ENCODE data around the gene SNAPC2. TPM values are rescaled to one million over a fixed set of nuclear protein-coding genes. Genes with fewer than 3 reads are reported as not detected.

The SNAPC2 gene
- total and polyA plus RNA-seq, 4 donors: 7.6 to 32.1 (median 21.1) TPM

- H3K9me3 ChIP-seq (ENCODE audit: control insufficient read depth in 4 of 4, insufficient read depth in 3 of 4, low read length in 3 of 4): no peaks in the 10 kb centered on the region
- ATAC-seq (ENCODE audit: insufficient read depth, low FRiP score) (no peak), DNase-seq (peak; percentile 55 to 79 (median 70))
- WGBS, 2 donors: 9 to 59% methylated on average over 16 to 65 of the region's 65 CpGs
- TF ChIP-seq CTCF (IDR thresholded peaks at IDR 0.05; ENCODE audit: control extremely low read depth, extremely low read depth): no peak
- H3K27ac ChIP-seq (ENCODE audit: low read depth in 1 of 2, low read length in 1 of 2): no peak within 1 kb of the TSS
- peaks cover 0 to 26% (median 10%) of the 10 kb centered on the region in 4 donors for H3K36me3 ChIP-seq (ENCODE audit: control insufficient read depth in 4 of 4, insufficient read depth in 4 of 4, low read length in 4 of 4)
- peaks cover 0 to 28% (median 15%) of the 10 kb centered on the region in 5 donors for H3K4me1 ChIP-seq (ENCODE audit: control insufficient read depth in 5 of 5, insufficient read depth in 5 of 5, low read length in 5 of 5)
- no peak within 1 kb of the TSS for H3K4me3 ChIP-seq
- no peaks in the 10 kb centered on the region for H3K27me3 ChIP-seq (ENCODE audit: control insufficient read depth in 3 of 3, insufficient read depth in 3 of 3, low read length in 2 of 3)
- no peak within 1 kb of the TSS for H3K9ac ChIP-seq (ENCODE audit: insufficient read depth in 1 of 2, low read length in 2 of 2)
Measured at GRCh38 chr19:7926021-7926726, 6.0 kb downstream of the SNAPC2 start, which contains the start of gene CTXN1. CTXN1 (minus strand) TSS chr19:7926135; CDS start chr19:7925538, 597 bp downstream.

DNA sequence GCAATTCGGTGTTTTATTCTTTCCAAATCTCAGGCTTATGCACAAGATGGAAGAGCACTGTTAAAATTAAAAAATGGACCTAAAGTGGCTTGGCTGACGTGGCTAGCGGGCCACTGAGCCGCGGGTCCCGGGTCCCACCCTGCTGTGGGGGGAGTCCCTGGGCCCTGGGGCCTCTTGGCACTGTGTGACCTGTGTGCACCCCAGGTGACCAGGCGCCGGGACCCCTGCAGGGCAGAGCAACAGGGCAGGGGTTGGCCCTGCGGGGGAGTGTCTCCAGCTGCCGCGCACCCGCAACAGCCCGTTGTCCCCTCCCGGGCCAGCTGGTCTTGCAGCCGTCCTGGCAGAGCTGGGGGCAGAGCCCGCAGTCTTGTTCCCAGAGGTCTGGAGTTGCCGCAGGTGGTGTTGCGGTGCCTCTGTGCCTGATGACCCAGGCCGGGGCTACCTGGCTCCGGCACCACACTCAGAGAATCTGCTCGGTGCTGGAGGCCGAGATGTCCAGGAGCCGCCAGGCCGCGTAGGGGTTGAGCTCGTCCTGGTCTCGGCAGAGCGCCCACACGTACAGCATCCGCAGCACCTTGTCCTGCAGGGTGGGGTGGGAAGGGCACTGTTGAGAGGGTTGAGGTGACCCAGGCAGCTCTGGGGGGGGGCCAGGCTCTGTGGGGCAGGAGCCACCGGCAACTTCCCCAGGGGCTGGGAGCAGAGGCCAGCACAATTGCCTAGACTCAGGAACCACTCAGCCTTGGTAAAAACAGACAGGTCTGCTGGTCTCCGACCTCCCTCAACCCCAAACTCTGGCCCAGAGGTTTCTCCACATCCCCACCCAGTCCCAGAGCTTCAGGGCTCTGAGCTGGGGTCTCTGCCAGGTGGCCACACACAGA lies 6.8 kb downstream of the SNAPC2 start:
- ATAC-seq (ENCODE audit: insufficient read depth, low FRiP score) (no peak), DNase-seq (no peak)
- H3K4me3 ChIP-seq: no peak overlapping the region
- WGBS, 2 donors: 85 to 95% methylated on average over 32 of the region's 32 CpGs
- H3K27me3 ChIP-seq (ENCODE audit: control insufficient read depth in 3 of 3, insufficient read depth in 3 of 3, low read length in 2 of 3): no peaks in the 10 kb centered on the region
- H3K27ac ChIP-seq (ENCODE audit: low read depth in 1 of 2, low read length in 1 of 2): no peak overlapping the region
- no peak for TF ChIP-seq CTCF (IDR thresholded peaks at IDR 0.05; ENCODE audit: control extremely low read depth, extremely low read depth)
- peaks cover 0 to 23% (median 9%) of the 10 kb centered on the region in 5 donors for H3K4me1 ChIP-seq (ENCODE audit: control insufficient read depth in 5 of 5, insufficient read depth in 5 of 5, low read length in 5 of 5)
- H3K9me3 ChIP-seq (ENCODE audit: control insufficient read depth in 4 of 4, insufficient read depth in 3 of 4, low read length in 3 of 4): no peaks in the 10 kb centered on the region
- H3K9ac ChIP-seq (ENCODE audit: insufficient read depth in 1 of 2, low read length in 2 of 2): no peak overlapping the region
- peaks cover 0 to 33% (median 12%) of the 10 kb centered on the region in 4 donors for H3K36me3 ChIP-seq (ENCODE audit: control insufficient read depth in 4 of 4, insufficient read depth in 4 of 4, low read length in 4 of 4)

GRCh38 chr19:7927605-7928333 lies 7.6 kb downstream of the SNAPC2 start:
- DNase-seq (no peak), ATAC-seq (ENCODE audit: insufficient read depth, low FRiP score) (no peak)
- no peaks in the 10 kb centered on the region for H3K27me3 ChIP-seq (ENCODE audit: control insufficient read depth in 3 of 3, insufficient read depth in 3 of 3, low read length in 2 of 3)
- H3K9ac ChIP-seq (ENCODE audit: insufficient read depth in 1 of 2, low read length in 2 of 2): no peak overlapping the region
- TF ChIP-seq CTCF (IDR thresholded peaks at IDR 0.05; ENCODE audit: control extremely low read depth, extremely low read depth): no peak
- H3K36me3 ChIP-seq (ENCODE audit: control insufficient read depth in 4 of 4, insufficient read depth in 4 of 4, low read length in 4 of 4): peaks cover 3 to 33% (median 13%) of the 10 kb centered on the region in 4 donors
- no peak overlapping the region for H3K4me3 ChIP-seq
- H3K4me1 ChIP-seq (ENCODE audit: control insufficient read depth in 5 of 5, insufficient read depth in 5 of 5, low read length in 5 of 5): peaks cover 0 to 23% (median 9%) of the 10 kb centered on the region in 5 donors
- H3K27ac ChIP-seq (ENCODE audit: low read depth in 1 of 2, low read length in 1 of 2): peak overlapping the region in 1 of 2 donors; percentile 18
- H3K9me3 ChIP-seq (ENCODE audit: control insufficient read depth in 4 of 4, insufficient read depth in 3 of 4, low read length in 3 of 4): no peaks in the 10 kb centered on the region
- WGBS, 2 donors: 88 to 94% methylated on average over 23 of the region's 23 CpGs

All from lung (tissue), 12 donors.